MG63 (cell line): ENCODE data around the gene TAC4. TPM values are rescaled to one million over a fixed set of nuclear protein-coding genes. Genes with fewer than 3 reads are reported as not detected.
A peak's percentile ranks its signal among the peaks of the same experiment; 100 is the strongest.

Experiments used
- DNase-seq: peaks from one replicate; pipeline ENCODE4 v3.0.0-alpha.2; 2020
- H3K27me3 ChIP-seq: fragments of 250-450 bp; sonication (Bioruptor Pico); 2 replicates; pipeline ENCODE4 v1.5.1; 2020; ENCODE audit warnings: mild to moderate bottlenecking, moderate library complexity
- H3K36me3 ChIP-seq: fragments of 250-450 bp; sonication (Bioruptor Pico); 2 replicates; pipeline ENCODE4 v1.5.1; 2020; ENCODE audit warnings: mild to moderate bottlenecking, moderate library complexity
- H3K4me3 ChIP-seq: fragments of 250-450 bp; sonication (Bioruptor Pico); 2 replicates; pipeline ENCODE4 v1.5.1; 2020; ENCODE audit warnings: mild to moderate bottlenecking, moderate library complexity
- H3K9me3 ChIP-seq: fragments of 250-450 bp; sonication (Bioruptor Pico); 2 replicates; pipeline ENCODE4 v1.5.1; 2020; ENCODE audit warnings: mild to moderate bottlenecking, moderate library complexity
- total RNA-seq: library from RNA; depleted of rRNA; stranded (reverse); fragments of >200 nt; shearing (Covaris generic); gene quantifications from 2 replicates; pipeline ENCODE4 v1.2.3, GENCODE V29; 2014; ENCODE audit warnings: low replicate concordance

TAC4 gene
- total RNA-seq, 1 experiment from 2014 or later, result not detected

DNA sequence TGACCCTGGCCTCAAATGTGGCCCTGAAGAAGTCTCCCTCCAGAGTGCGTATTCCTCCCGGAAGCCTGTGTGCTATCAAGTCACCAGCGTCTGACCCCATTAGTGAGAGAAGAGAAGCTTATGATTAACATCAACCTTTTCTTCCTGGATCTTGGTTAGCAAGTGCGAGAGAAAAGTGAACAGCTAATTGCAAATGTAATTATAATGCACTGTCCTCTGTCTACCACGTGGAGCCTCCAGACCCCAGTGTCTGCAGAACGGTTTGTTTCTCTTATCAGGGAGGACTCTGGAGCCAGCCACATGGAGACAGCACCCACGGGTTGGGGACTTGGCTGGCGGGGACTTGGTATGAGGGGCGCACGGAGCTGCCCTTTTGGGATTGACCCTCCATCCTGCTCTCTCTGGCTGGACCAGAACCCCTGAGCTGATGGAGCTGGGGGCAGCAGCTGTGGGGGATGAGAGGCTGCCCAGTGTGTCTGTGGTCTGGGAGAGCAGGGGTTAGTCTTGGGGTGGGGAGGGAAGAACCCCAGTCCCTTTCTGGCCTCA, 5.7 kb upstream of the TAC4 start:
- no peak overlapping the region for H3K4me3 ChIP-seq
- DNase-seq, result no peak
- H3K9me3 ChIP-seq, result no peaks in the 10 kb centered on the region
- no peaks in the 10 kb centered on the region for H3K27me3 ChIP-seq
- H3K36me3 ChIP-seq, result no peaks in the 10 kb centered on the region

DNA sequence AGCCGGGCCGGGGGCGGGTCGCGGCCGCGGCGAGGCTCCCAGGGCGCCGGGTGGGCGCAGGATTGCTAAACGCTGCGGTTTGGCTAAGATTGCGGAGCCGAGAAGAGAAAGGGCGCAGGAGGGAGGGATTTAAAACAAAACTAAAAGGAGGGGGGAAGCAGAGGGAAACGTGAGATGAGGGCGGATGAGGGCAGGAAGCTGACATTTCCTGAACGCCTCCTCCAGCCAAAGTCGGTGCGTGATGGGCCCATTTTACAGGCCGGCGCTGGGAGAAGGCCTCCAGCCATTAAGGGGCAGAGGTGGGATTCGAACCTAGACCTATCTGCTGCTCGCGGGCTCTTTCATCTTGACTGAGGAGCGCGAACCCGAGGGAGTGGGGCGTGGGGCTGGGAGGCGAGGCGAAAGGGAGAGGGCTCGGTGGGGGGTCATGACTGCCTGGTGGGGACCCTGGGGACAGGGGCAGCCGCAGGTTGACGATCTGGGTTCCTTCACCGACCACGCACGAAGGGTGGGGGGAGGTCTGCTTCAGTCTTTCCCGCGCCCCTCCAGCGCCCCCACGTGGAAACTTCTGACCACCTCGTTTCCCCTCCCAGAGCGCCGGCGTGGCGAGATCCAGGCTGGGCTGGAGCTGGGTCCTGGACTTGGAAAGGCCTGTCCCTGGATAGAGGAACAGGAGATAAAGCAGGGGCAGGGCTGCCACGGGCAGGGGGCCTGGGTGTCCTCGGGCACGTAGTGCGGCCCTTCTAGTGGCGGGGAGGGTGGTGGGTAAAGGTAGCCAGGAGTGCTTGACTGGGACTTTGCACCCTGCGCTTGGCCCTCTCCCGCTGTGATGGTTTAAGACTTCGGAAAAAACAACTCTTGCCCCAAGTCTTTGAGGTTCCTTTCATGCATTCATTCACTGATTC, 3.8 kb upstream of the TAC4 start:
- Histone ChIP-seq H3K36me3 (no peaks in the 10 kb centered on the region; the same call in 1 of the 2 replicates), H3K27me3 (no peaks in the 10 kb centered on the region), H3K4me3 (peak overlapping the region; percentile 47), H3K9me3 (no peaks in the 10 kb centered on the region)
- DNase-seq, result peak; percentile 67

DNA sequence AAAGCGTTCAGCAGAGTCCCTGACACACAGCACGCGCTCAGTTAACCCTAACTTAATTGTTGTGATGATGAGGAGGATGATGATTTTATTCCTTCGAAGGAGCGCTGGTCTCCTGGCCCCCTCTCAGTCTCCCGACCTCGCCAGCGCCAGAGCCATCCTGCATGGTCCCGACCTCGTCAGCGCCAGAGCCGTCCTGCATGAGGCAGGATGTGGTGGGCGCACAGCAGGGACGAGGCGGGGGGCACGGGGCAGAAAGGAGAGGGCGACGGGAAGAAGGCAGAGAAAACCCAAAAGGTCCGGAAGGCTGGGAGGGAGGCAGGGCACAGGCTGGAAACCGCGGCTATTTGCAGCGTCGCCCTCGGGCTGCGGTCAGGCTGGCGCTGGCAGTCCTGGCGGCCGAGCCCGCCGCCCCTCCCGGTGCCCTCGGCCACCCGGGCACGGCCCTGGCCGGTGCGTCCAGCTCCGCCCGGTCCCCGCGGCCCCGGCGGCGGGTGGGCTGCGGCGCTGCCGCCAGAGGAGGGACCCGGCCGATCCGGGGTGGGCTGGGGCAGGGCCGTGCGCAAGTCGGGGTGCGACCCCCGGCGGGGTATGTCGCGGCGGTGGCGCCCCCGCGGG, 3.0 kb upstream of the TAC4 start:
- no peaks in the 10 kb centered on the region for H3K27me3 ChIP-seq
- H3K4me3 ChIP-seq, result no peak overlapping the region; the same call in 1 of the 2 replicates
- no peak for DNase-seq
- H3K36me3 ChIP-seq, result no peaks in the 10 kb centered on the region; the same call in 1 of the 2 replicates
- H3K9me3 ChIP-seq, result no peaks in the 10 kb centered on the region

DNA sequence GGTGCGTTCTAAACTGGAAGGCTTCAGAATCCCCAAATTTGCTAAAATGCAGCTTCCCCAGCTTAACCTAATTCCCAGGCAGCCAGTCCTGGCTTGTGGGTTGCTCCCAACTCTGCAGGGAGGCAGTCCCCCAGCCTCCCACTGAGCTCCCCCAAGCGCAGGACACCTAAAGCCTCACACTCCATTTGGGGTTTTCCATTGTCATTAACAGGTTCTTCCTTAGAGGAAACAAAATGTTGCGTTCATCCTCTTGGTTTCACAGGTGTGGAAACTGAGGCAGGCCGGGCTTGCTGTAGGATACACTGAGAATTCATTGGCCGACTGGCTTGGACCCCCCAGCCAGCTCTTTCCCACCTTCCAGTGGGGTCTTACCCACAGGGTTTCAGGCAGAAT, 2.3 kb upstream of the TAC4 start:
- no peaks in the 10 kb centered on the region for H3K9me3 ChIP-seq
- H3K4me3 ChIP-seq, result no peak overlapping the region
- no peak for DNase-seq
- no peaks in the 10 kb centered on the region for H3K27me3 ChIP-seq
- no peaks in the 10 kb centered on the region; the same call in 1 of the 2 replicates for H3K36me3 ChIP-seq

DNA sequence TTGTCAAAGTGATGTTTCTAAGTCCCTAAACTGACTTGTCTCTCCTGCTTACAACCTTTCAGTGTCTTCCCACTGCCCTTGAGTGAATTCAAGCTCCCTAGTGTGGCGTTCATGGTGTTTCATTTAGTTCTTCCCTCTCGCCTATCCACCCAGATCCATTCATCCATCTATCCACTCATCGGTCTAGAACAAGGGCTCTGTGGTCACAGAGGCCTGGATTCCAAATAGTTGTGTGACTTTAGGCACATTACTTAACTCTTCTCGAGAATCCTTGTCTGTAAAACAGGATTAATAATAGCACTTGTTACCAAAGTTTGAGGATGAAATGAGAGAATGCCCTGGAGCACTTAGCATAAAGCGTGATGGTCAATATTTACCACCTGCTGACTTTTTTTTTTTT, 870 bp upstream of the TAC4 start:
- Histone ChIP-seq H3K9me3 (no peaks in the 10 kb centered on the region), H3K4me3 (no peak overlapping the region), H3K27me3 (no peaks in the 10 kb centered on the region), H3K36me3 (no peaks in the 10 kb centered on the region; the same call in 1 of the 2 replicates)
- DNase-seq, result no peak

DNA sequence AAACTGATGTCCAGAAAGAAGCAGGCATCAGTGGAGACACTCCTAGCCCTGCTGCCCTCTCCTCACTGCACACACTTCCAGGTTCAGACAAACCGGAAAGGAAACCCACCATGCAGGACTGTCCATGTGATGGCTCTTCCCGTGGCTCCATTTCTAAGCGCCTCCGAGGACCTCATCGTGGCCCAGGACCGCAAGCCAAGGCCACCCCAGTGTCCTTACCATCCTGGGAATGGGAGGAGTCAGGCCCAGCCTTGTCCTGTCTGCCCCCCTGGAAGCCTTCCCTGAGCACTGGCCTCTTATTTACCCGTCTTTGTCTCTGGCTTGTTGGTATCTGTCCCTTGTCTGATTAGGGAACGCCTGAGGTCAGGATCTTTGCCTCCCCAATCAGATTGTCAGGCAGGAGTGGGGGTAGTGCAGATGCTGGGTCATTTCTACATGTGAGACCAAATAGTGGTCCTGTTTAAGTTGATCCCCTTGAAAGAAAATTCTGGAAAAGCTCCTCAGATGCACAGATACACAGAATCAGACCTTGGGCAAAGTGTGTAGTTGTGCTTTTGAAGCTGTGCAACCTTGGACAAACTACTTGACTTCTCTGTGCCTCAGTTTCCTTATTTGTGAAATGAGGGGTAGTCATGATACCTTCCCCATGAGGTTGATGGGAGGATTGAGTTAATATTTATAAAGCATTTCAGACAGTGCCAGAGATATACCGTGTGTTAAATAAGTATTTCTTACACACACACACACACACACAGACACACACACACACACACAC, 744 bp downstream of the TAC4 start:
- DNase-seq, result no peak
- no peaks in the 10 kb centered on the region; the same call in 1 of the 2 replicates for H3K36me3 ChIP-seq
- no peaks in the 10 kb centered on the region for H3K9me3 ChIP-seq
- H3K4me3 ChIP-seq, result no peak overlapping the region
- H3K27me3 ChIP-seq, result no peaks in the 10 kb centered on the region

DNA sequence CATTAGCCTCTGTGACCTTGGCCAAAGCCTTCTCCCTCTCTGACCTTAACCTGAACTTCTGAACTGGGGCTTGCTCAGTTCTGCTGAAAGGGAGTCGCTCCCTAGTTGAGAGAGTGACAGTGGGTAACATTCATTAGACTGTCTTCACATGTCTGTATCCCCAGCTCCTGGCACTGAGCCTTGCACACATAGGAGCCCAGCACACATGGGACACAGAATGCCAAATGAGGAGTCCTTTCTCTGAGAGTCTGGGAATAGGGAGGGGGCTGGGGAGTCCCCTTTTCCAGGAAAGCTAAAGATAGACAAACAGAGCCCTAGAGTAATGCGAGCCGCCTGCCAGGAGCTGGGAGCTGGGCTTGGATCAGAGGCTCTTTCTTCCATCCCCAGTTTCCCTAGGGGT, 2.5 kb downstream of the TAC4 start:
- DNase-seq, result no peak
- no peaks in the 10 kb centered on the region for H3K27me3 ChIP-seq
- no peaks in the 10 kb centered on the region; the same call in 1 of the 2 replicates for H3K36me3 ChIP-seq
- no peak overlapping the region for H3K4me3 ChIP-seq
- H3K9me3 ChIP-seq, result no peaks in the 10 kb centered on the region

DNA sequence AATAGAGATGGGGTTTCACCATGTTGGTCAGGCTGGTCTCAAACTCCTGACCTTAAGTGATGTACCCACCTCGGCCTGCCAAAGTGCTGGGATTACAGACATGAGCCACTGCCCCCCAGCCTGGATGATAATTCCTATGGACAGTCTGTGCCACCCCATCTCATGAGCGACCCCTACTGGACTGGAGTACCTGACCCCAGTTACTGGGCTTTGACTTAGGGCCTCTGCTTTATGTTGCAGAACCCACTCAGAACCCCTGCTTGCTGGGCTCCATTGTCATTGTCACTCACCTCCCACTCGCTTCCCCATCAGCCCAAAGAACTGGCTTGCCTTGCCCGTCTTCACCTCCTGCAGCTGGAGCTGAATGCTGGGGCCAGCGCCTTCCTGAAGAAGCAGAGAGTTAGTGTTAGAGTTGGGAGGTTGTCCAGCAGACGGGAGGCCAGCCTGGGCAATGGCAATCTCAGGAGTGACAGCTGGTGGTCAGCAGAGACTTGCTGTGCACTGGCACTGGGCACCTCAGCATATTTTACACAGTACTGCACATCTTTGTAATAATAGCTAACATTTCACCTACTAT, 4.0 kb downstream of the TAC4 start:
- no peak overlapping the region for H3K4me3 ChIP-seq
- no peaks in the 10 kb centered on the region for H3K27me3 ChIP-seq
- no peaks in the 10 kb centered on the region for H3K9me3 ChIP-seq
- H3K36me3 ChIP-seq, result no peaks in the 10 kb centered on the region; the same call in 1 of the 2 replicates
- DNase-seq, result no peak

DNA sequence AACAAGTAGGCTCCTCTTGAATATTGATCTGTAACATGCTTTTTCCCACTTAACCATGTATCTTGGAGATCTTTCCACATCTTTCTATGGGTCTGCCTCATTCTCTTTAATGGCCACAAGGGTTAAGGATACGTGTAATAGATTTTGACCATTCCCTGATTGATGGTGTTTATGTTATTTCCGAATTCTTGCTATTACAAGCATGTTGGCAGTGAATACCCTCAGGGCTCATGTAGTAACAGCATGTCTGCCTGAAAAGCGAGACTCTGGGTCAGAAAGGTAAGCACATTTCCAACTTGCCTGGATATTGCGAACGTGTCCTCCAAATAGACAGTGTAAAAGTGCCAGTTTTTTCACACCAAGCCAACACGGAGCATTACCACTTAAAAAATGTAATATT, 5.0 kb downstream of the TAC4 start:
- no peak for DNase-seq
- no peaks in the 10 kb centered on the region; the same call in 1 of the 2 replicates for H3K36me3 ChIP-seq
- H3K27me3 ChIP-seq, result no peaks in the 10 kb centered on the region
- no peak overlapping the region for H3K4me3 ChIP-seq
- H3K9me3 ChIP-seq, result no peaks in the 10 kb centered on the region

DNA sequence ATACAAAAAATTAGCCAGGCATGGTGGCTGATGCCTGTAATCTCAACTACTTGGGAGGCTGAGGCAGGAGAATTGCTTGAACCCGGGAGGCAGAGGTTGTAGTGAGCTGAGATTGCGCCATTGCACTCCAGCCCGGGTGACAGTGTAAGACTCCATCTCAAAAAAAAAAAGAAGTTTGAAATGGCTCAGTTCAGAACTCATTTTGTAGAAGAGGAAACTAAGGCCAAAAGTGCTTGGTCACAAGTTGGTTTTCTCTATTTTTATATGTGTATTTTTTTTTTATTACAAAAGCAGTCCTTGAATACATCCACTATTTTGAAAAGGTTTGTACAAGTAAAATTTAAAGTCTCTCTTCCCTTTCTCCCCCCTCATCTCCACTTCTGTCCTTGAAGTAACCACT, 5.5 kb downstream of the TAC4 start:
- no peaks in the 10 kb centered on the region for H3K27me3 ChIP-seq
- H3K4me3 ChIP-seq, result no peak overlapping the region
- no peak for DNase-seq
- H3K36me3 ChIP-seq, result no peaks in the 10 kb centered on the region; the same call in 1 of the 2 replicates
- no peaks in the 10 kb centered on the region for H3K9me3 ChIP-seq

DNA sequence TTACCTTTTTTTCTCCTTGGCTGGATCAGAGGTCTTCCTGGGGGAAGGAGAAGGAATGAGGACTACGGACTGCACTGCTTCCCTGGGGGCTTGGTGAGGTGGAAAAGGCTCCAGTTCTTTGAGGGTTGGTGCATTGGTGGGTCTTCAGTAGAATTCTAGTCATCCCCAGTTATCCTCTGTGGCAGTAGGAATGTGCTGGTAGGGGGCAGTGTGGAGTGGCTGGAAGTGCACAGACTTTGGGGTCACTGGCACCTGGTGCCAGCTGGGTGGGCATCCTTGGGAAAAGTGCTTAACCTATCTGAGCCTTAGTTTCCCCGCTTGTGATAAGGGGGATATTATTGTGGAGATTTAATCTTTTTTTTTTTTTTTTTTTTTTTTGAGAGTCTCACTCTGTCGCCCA, 6.3 kb downstream of the TAC4 start:
- H3K27me3 ChIP-seq, result no peaks in the 10 kb centered on the region
- DNase-seq, result no peak
- no peaks in the 10 kb centered on the region for H3K36me3 ChIP-seq
- H3K9me3 ChIP-seq, result no peaks in the 10 kb centered on the region
- H3K4me3 ChIP-seq, result no peak overlapping the region

DNA sequence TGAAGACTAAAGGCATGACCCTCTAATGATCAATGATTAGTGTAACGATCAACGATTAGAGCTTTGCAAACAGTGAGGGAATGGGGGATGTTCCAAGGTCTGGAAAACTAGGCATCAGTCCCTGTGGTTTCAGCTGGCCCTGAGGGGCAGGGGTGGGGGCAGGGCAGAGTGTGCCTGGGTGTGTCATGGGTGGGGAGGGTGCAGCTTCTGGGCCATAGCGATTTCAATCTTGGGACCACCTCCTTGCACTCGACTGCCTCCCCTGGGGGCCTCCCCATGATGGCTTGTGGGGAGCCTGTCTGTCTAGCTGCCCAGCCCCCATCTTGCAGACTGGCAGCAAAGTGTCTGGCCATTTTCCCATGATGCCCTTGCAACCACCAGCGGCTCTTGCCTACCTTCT, 8.4 kb downstream of the TAC4 start:
- peaks cover 6% of the 10 kb centered on the region for H3K36me3 ChIP-seq
- no peak for DNase-seq
- no peak overlapping the region for H3K4me3 ChIP-seq
- no peaks in the 10 kb centered on the region for H3K27me3 ChIP-seq
- H3K9me3 ChIP-seq, result no peaks in the 10 kb centered on the region; the same call in 1 of the 2 replicates

DNA sequence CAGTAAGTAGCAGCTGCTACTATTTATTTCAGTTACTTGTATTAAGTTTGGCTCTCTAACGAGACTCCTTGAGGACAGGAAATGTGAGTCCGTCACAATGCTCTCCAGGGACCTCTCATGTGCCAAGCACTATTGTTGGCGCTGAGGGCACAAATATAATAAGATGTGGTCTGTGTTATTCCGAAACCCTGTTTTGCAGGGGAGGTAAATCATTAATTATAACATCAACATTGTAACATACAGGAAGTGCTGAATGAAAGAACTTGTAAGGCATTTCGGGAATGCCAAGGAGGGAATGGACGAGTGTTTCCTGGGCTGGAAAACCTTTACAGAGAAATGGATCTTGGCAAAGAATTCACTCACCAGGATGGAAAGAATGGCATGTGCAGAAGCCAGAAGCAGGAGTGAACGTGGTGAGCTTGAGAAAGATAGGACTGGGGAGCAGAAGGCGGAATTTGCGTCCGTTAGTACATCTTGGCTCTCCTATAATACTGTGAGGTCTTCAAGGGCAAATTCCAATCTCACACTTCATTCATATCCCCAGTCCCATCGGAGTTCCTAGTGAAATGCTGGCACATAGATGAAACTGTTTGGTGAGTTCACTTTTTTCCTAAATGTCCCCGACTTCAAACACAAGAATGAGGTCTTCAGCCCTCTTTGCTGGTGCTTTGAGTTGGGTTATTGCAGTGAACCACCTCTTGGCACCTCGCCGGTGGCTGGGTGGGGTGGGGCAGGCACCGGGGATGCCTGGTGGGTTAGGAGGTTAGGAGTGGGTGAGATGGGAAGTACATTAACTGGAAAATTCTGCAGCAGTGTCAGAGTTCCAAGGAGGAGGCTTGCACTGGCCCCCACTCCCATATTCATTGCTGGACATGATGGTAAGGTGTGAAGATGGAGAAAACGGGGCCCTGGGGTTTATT, 11.5 kb downstream of the TAC4 start:
- peaks cover 33% of the 10 kb centered on the region for H3K36me3 ChIP-seq
- no peak overlapping the region for H3K4me3 ChIP-seq
- no peaks in the 10 kb centered on the region for H3K27me3 ChIP-seq
- H3K9me3 ChIP-seq, result no peaks in the 10 kb centered on the region; the same call in 1 of the 2 replicates
- DNase-seq, result no peak

DNA sequence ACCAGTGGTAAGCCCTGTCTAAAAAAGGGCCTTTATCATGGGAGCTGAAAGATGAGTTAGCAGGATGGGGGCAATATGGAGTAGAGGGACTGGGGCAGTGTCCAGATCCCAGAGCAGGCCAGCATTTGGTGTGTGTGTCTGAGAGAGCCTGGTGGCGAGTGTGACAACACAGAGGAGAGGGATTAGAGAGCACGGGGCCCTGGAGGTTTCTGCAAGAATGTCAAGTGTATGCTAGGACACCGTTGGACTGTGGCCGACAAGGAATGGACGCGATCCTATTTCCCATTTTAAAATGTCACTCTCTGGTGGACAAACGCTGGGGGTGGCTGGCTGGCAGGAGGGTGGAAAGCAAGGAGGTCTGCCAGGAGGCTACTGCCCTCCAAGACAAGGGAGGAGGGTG, 12.4 kb downstream of the TAC4 start:
- Histone ChIP-seq H3K36me3 (peaks cover 41% of the 10 kb centered on the region), H3K4me3 (no peak overlapping the region), H3K9me3 (no peaks in the 10 kb centered on the region; the same call in 1 of the 2 replicates), H3K27me3 (no peaks in the 10 kb centered on the region)
- DNase-seq, result no peak

DNA sequence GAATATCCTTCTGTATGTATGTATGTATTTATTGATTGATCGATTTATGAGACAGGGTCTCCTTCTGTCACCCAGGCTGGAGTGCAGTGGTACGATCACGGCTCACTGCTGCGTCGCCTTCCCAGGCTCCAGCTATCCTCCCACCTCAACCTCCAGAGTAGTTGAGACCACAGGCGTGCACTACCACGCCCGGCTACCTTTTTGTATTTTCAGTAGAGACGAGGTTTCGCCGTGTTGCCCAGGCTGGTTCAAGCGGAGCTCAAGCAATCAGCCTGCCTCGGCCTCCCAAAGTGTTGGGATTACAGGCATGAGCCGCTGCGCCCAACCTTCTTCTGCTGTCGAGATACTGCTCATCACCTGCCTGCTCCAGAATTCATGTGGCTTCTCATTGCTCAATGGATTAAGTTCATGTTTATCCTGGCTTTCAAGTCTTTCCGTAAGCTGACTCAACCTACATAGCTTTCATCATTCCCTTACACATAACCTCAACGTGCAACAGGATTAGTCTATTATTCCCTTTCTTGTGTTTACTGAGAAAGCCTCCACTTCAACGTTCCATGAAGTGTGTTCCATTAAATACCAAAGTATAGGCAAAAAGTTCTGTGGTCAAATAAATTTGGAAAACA, 13.6 kb downstream of the TAC4 start:
- H3K9me3 ChIP-seq, result no peaks in the 10 kb centered on the region; the same call in 1 of the 2 replicates
- no peaks in the 10 kb centered on the region for H3K27me3 ChIP-seq
- DNase-seq, result no peak
- peaks cover 48% of the 10 kb centered on the region for H3K36me3 ChIP-seq
- H3K4me3 ChIP-seq, result no peak overlapping the region
